Hematopoietic multipotent progenitor cell treated with erythropoietin and hydrocortisone succinate and interleukin-3 and kit ligand, for 15 days (in vitro differentiated cells): Measurements from ENCODE around the gene SAP30BP.
A peak's percentile ranks its signal among the peaks of the same experiment; 100 is the strongest.

Experiments
- DNase-seq: peaks from one replicate; pipeline ENCODE4 v3.0.0-alpha.2; 2015; ENCODE audit warnings: low spot score

The SAP30BP gene

GRCh38 chr17:75740631-75741077 is 73.5 kb downstream of the SAP30BP start:
- DNase-seq = no peak

- no peak for DNase-seq
Measured at GRCh38 chr17:75742337-75742736, 75.2 kb downstream of the SAP30BP start.

DNA sequence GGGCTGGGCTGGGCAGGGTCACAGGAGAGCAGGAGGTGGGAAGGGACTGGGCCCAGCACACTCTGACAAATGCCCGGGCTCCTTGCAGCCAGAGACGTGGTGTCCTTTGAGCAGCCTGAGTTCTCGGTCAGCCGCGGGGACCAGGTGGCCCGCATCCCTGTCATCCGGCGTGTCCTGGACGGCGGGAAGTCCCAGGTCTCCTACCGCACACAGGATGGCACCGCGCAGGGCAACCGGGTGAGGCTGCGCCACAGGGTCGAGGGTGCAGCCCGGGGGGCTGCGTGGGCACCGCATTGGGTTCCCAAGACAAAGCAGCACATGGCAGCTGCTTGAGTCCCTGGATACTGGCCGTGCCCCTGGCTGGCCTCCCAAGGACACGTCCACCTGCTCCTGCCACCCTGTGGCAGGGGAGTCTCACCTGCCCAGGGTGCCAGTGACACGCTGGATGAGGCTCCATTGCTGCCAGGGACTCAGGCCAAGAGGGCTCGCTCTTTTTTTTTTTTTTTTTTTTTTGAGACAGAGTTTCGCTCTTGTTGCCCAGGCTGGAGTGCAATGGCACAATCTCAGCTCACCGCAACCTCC is 76.6 kb downstream of the SAP30BP start:
- no peak for DNase-seq

DNA sequence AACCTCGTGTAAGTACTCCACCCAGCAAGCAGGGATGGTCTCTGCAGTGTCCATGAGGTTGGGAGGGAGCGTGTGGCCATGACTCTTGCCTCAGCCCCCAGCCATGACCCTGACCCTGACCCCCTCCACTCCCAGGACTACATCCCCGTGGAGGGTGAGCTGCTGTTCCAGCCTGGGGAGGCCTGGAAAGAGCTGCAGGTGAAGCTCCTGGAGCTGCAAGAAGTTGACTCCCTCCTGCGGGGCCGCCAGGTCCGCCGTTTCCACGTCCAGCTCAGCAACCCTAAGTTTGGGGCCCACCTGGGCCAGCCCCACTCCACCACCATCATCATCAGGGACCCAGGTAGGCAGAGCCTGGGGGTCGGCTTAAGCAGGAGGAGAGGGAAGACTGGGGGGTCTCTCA is 81.6 kb downstream of the SAP30BP start:
- no peak for DNase-seq

GRCh38 chr17:75749545-75750389 is 82.6 kb downstream of the SAP30BP start:
- peak; percentile 88 for DNase-seq

DNA sequence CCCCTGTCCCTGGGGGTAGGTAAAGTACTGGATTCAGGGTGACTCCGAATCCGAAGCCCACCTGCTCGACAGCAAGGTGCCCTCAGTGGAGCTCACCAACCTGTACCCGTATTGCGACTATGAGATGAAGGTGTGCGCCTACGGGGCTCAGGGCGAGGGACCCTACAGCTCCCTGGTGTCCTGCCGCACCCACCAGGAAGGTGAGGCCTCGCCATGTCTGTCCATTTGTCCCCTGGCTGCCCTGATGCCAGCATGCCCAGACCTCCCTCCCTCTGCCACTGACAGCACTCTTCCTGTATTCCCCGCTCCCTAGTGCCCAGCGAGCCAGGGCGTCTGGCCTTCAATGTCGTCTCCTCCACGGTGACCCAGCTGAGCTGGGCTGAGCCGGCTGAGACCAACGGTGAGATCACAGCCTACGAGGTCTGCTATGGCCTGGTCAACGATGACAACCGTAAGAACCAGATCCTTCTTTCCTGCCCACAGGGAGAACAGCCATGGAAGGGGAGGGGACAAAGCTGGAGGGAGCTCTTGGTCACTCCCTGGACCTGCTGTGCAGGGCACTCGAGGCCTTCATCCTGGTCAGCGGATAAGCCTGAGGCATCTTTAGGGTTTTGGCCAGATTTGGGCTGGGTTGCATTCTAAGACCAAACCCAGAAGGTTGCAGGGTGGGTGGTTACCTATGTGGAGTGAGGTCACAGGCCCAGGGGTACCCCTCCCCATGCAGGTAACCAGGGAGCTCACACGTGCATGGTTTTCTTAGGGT is 83.7 kb downstream of the SAP30BP start:
- DNase-seq = no peak

- no peak for DNase-seq
Measured at GRCh38 chr17:75751676-75752404, 84.7 kb downstream of the SAP30BP start.

DNA sequence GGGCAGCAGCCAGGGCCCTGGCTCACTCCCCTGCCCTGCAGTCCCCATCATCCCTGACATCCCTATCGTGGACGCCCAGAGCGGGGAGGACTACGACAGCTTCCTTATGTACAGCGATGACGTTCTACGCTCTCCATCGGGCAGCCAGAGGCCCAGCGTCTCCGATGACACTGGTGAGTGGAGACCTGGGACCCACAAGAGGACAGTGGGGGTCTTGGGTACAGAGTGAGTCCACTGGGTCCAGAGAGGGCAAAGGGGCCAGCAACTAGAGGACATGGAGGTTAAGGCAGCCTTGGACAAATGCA is 85.2 kb downstream of the SAP30BP start:
- no peak for DNase-seq

DNA sequence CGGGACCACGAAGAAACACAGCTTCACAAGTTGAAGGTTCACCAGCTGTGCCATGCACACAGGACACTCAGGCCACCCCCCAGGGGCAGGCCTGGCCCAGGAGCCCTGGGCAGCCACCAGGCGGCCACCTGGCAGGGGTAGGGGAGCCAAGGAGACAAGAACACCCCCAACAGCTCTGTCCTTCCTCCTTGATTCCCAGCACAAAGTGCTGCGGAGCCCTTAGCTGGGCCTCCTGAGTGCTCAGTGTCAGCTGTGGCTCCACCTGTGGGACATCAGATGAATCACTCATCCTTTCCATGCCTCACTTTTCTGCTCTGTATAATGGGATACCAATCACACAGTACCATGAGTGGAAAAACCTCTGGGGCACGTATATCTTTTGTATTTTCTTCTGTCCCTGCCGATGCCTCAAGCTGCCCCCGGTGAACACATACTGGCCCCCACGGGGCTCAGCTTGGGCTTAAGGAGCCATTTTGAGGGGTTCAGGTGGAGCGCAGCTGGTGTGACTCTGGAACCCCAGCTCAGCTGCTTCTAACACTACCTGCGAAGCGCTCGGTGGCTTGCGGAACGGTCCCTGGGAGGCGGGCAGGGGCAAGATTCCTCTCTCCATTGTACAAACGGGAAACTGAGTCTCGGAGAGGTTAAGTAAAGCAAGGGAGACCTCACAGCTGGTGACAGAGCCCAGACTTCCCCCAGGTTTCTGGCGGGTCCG is 85.8 kb downstream of the SAP30BP start:
- DNase-seq = peak; percentile 23

- peak; percentile 70 for DNase-seq
Measured at GRCh38 chr17:75753514-75754377, 86.6 kb downstream of the SAP30BP start.

DNA sequence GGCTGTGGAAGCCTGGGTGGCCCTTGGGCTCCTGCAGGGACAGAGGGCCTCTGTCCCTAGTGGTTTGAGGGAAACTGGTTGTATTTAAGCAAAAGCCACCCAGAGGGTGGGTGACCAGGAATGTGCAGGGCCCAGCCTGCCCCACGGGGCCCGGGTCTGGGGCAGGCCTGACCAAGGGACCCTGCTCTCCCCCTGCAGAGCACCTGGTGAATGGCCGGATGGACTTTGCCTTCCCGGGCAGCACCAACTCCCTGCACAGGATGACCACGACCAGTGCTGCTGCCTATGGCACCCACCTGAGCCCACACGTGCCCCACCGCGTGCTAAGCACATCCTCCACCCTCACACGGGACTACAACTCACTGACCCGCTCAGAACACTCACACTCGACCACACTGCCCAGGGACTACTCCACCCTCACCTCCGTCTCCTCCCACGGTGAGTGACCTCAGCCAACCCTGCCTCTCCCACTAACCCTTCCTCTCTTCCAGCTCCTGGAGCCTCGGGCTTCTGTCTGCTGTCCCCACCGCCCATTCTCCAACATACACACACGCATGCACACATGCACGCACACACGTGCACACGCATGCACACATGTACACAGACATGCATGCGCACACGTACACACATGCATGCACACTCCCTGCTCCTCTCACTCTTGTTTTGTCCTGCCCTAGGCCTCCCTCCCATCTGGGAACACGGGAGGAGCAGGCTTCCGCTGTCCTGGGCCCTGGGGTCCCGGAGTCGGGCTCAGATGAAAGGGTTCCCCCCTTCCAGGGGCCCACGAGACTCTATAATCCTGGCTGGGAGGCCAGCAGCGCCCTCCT is 87.5 kb downstream of the SAP30BP start:
- DNase-seq = no peak

- DNase-seq = no peak
Measured at GRCh38 chr17:75755205-75755901, 88.2 kb downstream of the SAP30BP start.

DNA sequence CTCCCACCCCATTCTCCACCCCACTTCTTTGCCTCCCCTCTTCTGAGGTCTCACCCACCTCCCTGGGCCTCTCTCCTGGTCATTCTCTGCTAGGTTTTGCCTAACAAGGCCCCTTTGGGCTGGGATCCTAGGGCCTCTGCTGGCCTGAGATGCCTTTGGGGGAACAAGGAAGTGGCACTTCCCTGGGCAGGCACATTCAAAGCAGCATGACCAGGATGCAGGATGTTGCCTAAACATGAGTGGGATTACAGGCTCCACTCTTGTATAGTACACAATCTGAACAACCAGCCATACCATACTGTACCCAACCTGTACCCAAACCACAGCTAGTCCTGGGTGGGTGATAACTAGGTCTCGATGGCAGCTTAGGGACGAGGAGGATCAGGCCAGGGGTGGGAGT is 88.9 kb downstream of the SAP30BP start:
- DNase-seq = no peak

DNA sequence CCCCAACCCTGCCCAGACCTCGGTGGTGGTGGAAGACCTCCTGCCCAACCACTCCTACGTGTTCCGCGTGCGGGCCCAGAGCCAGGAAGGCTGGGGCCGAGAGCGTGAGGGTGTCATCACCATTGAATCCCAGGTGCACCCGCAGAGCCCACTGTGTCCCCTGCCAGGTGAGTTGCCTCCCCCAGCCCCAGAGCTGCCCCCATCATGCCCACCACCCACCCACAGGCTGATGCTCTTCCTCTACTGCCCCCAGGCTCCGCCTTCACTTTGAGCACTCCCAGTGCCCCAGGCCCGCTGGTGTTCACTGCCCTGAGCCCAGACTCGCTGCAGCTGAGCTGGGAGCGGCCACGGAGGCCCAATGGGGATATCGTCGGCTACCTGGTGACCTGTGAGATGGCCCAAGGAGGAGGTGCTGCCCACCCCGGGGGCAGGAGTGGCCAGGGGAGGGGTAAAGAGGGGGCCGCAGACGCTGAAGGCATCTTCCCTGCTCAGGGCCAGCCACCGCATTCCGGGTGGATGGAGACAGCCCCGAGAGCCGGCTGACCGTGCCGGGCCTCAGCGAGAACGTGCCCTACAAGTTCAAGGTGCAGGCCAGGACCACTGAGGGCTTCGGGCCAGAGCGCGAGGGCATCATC is 89.4 kb downstream of the SAP30BP start:
- no peak for DNase-seq

GRCh38 chr17:75757086-75757681 is 90.0 kb downstream of the SAP30BP start:
- no peak for DNase-seq
